ENCODE data around the gene MTMR2. TPM values are rescaled to one million over a fixed set of nuclear protein-coding genes. Genes with fewer than 3 reads are reported as not detected.

MTMR2 gene
- total RNA-seq, 1 experiment from 2014 or later: 36.8 TPM

DNA sequence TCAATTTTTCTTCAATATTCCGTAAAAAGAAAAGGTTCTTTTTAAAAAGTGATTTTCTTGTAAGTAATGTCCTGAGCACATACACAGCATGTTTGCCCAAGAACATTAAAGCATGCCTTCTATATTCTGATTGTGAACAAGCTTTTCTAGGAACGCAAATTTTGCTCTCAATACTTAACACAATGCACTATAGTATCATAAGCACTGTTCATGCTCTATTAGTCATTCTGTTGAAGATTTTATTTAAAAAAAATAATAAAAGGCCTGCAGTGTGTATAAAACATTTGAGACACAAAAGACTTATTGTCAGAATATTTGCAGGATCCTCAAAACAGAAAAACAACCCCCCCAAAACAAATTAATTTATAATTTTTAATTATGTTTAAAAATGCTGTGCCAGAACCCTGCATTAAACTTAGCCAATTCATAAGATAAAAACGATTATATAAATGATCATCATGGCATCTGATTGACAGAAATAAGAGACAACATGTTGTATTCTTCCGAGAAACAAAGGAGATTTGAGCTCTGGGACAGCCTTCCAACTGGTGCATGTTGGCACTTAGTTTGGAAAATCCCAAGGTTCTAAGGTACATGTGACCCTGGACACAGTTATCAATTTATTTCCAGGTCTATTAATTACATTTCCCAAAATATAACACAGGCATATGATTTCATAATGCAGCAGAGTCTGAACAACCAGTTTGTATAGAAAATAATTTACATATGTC is 13.1 kb downstream of the MTMR2 start:
- Histone ChIP-seq H3K27me3 (ENCODE audit: control insufficient read depth, insufficient read depth, low read length) (no peaks in the 10 kb centered on the region), H3K36me3 (replicated peaks; ENCODE audit: control insufficient read depth, insufficient read depth, low read length) (no peaks in the 10 kb centered on the region), H3K4me3 (ENCODE audit: insufficient read depth, low read depth, low read length) (no peak overlapping the region)
- no peak for DNase-seq

DNA sequence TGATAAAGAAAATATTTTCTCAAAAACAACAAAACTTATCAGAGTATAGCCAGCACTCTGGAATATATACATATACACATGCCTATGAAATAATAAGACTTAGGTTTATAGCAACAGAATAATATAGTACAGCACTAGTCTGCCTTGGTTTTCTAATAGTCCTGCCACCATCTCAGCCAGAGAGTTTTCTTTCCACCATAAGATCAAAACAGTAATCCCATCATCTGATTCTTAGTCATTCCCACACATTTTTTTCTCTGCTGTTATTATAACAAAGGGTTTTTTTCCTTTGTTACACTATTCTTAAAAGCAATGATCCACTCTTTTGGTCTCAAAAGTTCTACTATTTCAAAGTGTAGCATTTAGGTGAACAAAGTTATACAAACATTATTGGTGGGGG is 15.1 kb downstream of the MTMR2 start:
- Histone ChIP-seq H3K27me3 (ENCODE audit: control insufficient read depth, insufficient read depth, low read length) (no peaks in the 10 kb centered on the region), H3K36me3 (replicated peaks; ENCODE audit: control insufficient read depth, insufficient read depth, low read length) (no peaks in the 10 kb centered on the region), H3K4me3 (ENCODE audit: insufficient read depth, low read depth, low read length) (no peak overlapping the region)
- DNase-seq: no peak

DNA sequence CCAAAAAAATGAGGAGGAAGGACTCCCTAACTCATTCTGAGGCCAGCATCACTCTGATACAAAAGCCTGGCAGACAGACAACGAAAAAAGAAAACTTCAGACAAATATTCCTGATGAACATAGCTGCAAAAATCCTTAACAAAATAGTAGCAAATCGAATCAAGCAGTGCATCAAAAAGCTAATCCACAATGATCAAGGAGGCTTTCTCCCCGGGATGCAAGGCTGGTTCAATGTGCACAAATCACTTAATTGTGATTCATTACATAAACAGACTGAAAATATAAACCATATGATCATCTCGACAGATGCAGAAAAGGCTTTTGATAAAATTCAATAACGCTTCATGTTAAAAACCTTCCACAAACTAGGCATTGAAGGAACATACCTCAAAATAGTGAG is 16.4 kb downstream of the MTMR2 start:
- no peaks in the 10 kb centered on the region for H3K27me3 ChIP-seq (ENCODE audit: control insufficient read depth, insufficient read depth, low read length)
- DNase-seq: no peak
- H3K36me3 ChIP-seq (replicated peaks; ENCODE audit: control insufficient read depth, insufficient read depth, low read length): no peaks in the 10 kb centered on the region

DNA sequence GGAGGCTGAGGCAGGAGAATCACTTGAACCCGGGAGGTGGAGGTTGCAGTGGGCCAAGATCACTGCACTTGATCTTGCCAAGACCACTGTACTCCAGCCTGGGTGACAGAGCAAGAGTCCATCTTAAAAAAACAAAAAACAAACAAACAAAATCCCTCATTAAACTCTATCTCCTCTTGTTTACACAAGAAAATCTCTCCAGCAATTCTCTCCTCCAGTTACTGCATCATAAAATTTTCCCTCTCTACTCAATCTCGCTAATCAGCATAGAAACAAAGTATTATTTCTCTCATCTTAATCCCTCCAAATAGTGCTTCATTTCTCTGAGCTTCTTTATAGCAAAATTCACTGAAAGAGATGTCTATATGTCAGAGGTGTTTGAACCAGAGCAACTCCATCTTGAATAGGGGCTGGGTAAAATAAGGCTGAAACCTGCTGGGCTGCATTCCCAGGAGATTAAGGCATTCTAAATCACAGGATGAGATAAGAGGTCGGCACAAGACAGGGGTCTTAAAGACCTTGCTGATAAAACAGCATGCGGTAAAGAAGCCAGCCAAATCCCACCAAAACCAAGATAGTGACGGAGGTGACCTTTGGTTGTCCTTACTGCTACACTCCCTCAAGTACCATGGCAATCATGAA is 19.8 kb downstream of the MTMR2 start:
- H3K27me3 ChIP-seq (ENCODE audit: control insufficient read depth, insufficient read depth, low read length): no peaks in the 10 kb centered on the region
- no peaks in the 10 kb centered on the region for H3K36me3 ChIP-seq (replicated peaks; ENCODE audit: control insufficient read depth, insufficient read depth, low read length)
- H3K4me3 ChIP-seq (ENCODE audit: insufficient read depth, low read depth, low read length): no peak overlapping the region
- DNase-seq: no peak

More for the DNA sequence above, 16.4 kb downstream of the MTMR2 start:
- H3K4me3 ChIP-seq (ENCODE audit: insufficient read depth, low read depth, low read length): no peak overlapping the region

DNA sequence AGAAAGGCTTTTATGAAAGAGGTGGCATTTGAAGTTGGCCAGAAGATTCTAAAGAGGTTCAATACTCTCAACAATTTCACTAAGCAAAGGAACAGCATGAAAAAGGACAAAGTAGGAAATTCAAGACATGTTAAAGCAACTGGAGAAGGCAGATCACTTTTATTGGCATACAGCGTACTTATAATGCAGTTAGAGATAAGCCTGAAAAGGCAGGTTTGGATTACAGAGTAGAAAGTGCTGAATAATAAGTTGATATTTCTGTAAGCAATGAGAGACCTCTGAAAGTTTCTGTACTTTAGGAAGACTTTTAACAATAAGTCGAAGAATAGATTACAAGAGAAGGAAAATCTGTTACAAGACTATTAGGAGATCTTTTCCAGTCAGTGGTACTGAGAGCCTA is 25.1 kb downstream of the MTMR2 start:
- Histone ChIP-seq H3K36me3 (replicated peaks; ENCODE audit: control insufficient read depth, insufficient read depth, low read length) (no peaks in the 10 kb centered on the region), H3K27me3 (ENCODE audit: control insufficient read depth, insufficient read depth, low read length) (no peaks in the 10 kb centered on the region), H3K4me3 (ENCODE audit: insufficient read depth, low read depth, low read length) (no peak overlapping the region)
- DNase-seq: no peak

DNA sequence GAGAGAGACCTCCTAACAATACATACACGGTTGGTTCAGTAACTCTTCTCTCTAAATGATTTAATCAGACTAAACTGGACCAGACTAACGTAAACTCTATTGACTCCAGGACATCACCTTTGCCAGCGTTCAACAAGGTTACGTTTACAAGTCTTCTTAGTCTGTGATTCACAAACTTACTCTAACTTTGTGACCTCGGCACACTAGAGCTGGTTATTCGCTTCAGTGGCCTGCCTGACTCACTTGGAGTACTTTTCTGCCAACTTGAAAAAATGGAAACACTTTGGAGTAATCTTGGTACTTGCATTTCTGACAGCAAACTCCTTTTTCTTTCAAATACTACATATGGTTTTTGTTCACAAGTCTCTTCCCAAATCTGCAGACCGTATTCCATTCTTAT is 26.2 kb downstream of the MTMR2 start:
- Histone ChIP-seq H3K4me3 (ENCODE audit: insufficient read depth, low read depth, low read length) (no peak overlapping the region), H3K36me3 (replicated peaks; ENCODE audit: control insufficient read depth, insufficient read depth, low read length) (no peaks in the 10 kb centered on the region), H3K27me3 (ENCODE audit: control insufficient read depth, insufficient read depth, low read length) (no peaks in the 10 kb centered on the region)
- DNase-seq: no peak

DNA sequence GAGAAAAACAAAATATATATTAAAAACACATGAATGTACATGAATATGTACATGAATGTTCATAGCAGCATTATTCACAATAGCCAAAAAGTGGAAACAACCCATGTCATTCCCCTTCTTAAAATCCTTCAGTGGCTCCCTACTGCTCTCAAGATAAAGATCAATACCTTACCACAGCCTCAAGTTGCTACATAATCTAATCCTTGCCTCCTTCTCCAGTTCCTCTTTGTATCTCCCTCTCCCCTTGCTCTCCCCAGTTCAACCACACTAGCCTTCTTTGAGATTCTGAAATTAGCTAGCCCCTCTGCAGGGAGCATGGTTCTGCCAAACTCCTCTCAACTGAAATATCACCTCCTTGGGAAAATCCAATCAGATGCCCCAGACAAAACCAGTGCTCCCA is 28.1 kb downstream of the MTMR2 start:
- no peak for DNase-seq
- H3K4me3 ChIP-seq (ENCODE audit: insufficient read depth, low read depth, low read length): no peak overlapping the region
- no peaks in the 10 kb centered on the region for H3K27me3 ChIP-seq (ENCODE audit: control insufficient read depth, insufficient read depth, low read length)
- no peaks in the 10 kb centered on the region for H3K36me3 ChIP-seq (replicated peaks; ENCODE audit: control insufficient read depth, insufficient read depth, low read length)

DNA sequence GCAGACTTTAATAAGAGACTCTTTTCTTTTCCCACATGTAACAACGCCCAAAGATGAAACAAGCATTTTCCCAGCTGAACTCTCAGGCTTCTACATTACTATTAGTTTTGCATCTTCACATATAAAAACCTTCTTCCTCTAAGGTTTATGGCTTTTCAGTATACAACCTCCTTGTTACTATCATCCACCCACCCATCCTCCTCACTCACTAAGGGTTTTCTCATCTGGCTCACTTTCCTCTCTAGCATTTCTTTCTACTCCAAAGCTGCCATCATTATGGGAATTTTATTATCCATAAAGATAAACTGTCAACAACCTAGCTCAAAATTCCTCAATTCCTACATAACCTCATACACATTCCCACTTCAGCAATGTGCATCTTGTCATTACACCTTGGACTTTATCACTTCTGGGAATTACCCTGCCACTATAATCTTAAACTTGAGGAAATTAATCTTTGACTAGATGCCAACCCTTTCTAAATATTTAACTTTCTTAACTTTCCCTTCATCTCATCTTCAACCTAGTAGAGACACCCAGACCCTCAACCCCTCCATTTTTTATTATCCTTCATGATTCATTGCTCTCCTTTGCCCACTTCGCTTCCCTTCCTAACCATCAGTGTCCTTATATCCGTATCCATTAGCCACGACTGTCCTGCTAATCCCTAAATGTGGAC is 30.9 kb downstream of the MTMR2 start:
- Histone ChIP-seq H3K27me3 (ENCODE audit: control insufficient read depth, insufficient read depth, low read length) (no peaks in the 10 kb centered on the region), H3K4me3 (ENCODE audit: insufficient read depth, low read depth, low read length) (no peak overlapping the region), H3K36me3 (replicated peaks; ENCODE audit: control insufficient read depth, insufficient read depth, low read length) (no peaks in the 10 kb centered on the region)
- no peak for DNase-seq

DNA sequence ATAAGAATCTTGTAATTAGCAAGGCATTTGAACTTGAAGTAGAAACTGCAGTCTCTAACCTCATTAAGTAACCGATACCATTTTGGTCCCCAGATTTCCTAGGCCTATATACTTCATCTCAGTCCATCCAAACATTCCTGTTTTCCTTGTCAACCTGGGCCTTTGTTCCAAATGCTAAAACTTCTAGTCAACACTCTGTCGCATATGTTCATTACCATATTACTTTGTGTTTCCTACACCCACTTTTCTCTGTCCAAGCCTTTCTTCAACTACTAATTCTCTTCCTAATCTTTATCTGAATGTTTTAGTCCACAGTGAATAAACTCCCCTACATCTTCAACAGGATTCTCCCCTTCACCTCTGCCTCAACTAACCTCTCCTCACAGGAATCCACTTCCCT is 31.4 kb downstream of the MTMR2 start:
- Histone ChIP-seq H3K36me3 (replicated peaks; ENCODE audit: control insufficient read depth, insufficient read depth, low read length) (no peaks in the 10 kb centered on the region), H3K27me3 (ENCODE audit: control insufficient read depth, insufficient read depth, low read length) (no peaks in the 10 kb centered on the region), H3K4me3 (ENCODE audit: insufficient read depth, low read depth, low read length) (no peak overlapping the region)
- no peak for DNase-seq

DNA sequence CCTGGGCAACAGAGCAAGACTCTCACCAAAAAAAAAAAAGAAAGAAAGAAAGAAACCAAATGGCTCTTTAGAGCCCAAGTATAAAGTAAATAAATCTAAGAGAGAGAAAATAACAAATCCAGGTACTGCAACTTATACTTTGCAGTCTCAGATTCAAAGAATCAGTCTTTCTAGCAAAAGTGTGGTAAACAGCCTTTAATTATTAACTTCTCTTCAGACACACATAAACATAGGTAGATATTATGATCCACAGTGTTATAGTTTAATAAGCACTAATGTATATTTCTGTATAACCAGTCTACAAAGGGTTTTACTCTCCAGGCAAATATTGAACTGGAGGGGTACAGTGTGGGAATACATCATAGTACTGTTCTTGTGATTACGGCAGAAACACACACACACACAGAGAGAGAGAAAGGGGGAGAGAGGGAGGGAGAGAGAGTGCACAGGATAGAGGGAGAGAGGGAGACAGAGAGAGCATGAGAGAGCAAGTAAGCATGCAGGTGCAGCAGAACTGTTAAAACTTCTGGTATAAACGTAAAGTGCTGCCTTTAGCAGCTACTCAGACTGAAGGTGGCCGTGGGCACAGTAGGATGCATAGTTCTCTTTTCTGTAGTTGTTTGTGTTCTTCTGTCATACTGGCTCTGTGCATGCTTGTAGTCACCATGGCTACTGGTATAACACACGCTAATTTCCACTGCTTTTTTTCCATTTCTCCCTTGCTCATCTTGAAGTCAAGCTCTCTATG is 32.3 kb downstream of the MTMR2 start:
- Histone ChIP-seq H3K27me3 (ENCODE audit: control insufficient read depth, insufficient read depth, low read length) (no peaks in the 10 kb centered on the region), H3K36me3 (replicated peaks; ENCODE audit: control insufficient read depth, insufficient read depth, low read length) (no peaks in the 10 kb centered on the region), H3K4me3 (ENCODE audit: insufficient read depth, low read depth, low read length) (no peak overlapping the region)
- no peak for DNase-seq

DNA sequence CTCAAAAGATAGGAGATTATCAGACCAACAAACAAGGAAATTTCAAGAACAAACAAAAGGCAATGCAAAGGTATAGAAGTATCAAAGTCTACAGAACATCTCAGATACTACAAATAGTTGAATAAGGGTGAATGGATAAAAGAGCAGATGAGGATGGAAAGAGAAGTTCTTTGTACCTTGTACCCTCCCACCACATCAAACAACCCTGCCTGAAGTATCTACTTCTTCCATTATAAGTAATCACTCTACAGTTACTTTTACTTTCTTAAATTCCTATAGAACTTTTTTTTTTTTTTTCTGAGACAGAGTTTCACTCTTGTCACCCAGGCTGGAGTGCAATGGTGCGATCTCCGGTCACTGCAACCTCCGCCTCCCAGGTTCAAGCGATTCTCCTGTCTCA is 35.1 kb downstream of the MTMR2 start:
- H3K36me3 ChIP-seq (replicated peaks; ENCODE audit: control insufficient read depth, insufficient read depth, low read length): no peaks in the 10 kb centered on the region
- no peak for DNase-seq
- H3K4me3 ChIP-seq (ENCODE audit: insufficient read depth, low read depth, low read length): no peak overlapping the region
- H3K27me3 ChIP-seq (ENCODE audit: control insufficient read depth, insufficient read depth, low read length): no peaks in the 10 kb centered on the region

DNA sequence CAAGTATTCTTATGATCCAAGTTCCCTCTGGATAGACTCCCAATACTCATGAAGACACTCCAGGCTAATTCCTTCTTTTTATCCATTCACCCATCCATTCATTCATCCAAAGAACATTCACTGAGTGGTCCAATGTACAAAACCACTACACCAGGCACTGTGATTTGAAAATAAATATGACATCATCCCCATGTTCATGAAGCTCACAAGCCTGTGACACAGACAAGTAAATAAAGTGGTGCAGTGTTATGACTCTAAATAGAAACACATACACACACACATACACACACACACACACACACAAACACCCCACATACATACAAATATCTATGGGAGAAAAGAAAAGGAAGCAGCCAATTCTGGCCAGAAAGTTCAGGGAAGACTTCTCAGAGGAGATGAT is 35.5 kb downstream of the MTMR2 start:
- H3K4me3 ChIP-seq (ENCODE audit: insufficient read depth, low read depth, low read length): no peak overlapping the region
- H3K36me3 ChIP-seq (replicated peaks; ENCODE audit: control insufficient read depth, insufficient read depth, low read length): no peaks in the 10 kb centered on the region
- H3K27me3 ChIP-seq (ENCODE audit: control insufficient read depth, insufficient read depth, low read length): no peaks in the 10 kb centered on the region
- DNase-seq: no peak

DNA sequence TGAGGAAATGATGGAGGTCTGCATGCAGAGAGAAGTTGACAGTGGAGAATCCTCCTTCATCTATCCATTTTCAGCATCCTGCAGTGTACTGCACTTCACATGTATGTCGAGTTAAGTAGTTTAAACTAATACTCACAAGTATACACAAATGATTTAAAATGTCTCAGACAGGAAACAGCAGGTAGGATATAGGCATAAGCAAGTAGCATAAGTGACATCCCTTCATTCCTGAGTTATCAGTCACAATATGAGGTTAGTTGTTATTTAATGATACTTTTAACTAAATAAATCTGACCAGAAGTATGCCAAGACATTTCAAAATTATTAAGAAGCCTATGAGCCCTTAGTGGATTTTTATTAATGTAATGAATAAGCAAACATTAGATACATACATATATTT is 37.4 kb downstream of the MTMR2 start:
- no peaks in the 10 kb centered on the region for H3K27me3 ChIP-seq (ENCODE audit: control insufficient read depth, insufficient read depth, low read length)
- no peaks in the 10 kb centered on the region for H3K36me3 ChIP-seq (replicated peaks; ENCODE audit: control insufficient read depth, insufficient read depth, low read length)
- DNase-seq: no peak
- H3K4me3 ChIP-seq (ENCODE audit: insufficient read depth, low read depth, low read length): no peak overlapping the region

DNA sequence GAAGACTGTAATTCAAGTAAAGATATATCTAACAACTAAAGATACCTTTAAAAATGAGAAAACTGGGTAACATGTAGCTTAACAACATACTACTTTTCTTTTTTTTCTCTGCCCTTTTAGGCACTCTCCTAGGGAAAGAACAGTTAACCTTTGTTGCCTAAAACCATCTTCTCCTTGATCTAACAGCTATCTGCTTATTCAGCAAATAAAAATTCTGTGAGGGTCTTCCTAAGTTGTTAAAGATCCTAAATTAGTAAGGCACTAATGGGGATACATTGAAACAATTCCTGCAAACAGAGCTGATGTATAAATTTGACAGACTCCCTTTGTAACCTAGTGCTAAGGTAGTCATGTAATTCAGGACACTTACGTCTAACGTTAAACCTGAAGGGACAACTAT is 39.1 kb downstream of the MTMR2 start:
- no peaks in the 10 kb centered on the region for H3K27me3 ChIP-seq (ENCODE audit: control insufficient read depth, insufficient read depth, low read length)
- H3K36me3 ChIP-seq (replicated peaks; ENCODE audit: control insufficient read depth, insufficient read depth, low read length): no peaks in the 10 kb centered on the region
- no peak for DNase-seq
- no peak overlapping the region for H3K4me3 ChIP-seq (ENCODE audit: insufficient read depth, low read depth, low read length)

DNA sequence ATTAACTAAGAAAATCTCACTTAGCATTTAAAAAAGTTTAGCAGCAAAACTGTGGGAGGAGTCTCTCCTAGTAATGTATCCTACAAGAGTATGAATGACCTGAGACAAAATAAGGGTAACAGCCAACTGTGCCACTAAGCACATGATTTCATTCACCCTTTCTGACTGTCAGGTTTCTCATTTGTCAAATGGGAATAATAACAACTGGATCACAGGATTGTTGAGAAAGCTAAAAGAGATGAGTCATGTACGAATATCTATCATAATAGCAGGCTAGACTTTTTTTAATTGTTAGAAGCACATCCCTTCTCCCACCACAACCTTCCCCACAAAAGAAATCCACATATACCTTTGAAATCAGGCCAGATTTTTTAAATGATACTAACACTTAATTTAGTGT is 39.5 kb downstream of the MTMR2 start:
- Histone ChIP-seq H3K36me3 (replicated peaks; ENCODE audit: control insufficient read depth, insufficient read depth, low read length) (no peaks in the 10 kb centered on the region), H3K4me3 (ENCODE audit: insufficient read depth, low read depth, low read length) (no peak overlapping the region), H3K27me3 (ENCODE audit: control insufficient read depth, insufficient read depth, low read length) (no peaks in the 10 kb centered on the region)
- DNase-seq: no peak
